H1 (cell line): ENCODE measurements around the gene AP3D1. TPM values are rescaled to one million over a fixed set of nuclear protein-coding genes. Genes with fewer than 3 reads are reported as not detected.
A peak's percentile ranks its signal among the peaks of the same experiment; 100 is the strongest.

ENCODE experiments used
- CTCF ChIA-PET: fragments of 300-600 bp; sonication (Branson Sonifier 250); formaldehyde crosslinking; loops from one replicate; lab custom pipeline; 2021; ENCODE audit not compliant: partially characterized antibody; lab: Charles Lee
- POLR2A ChIA-PET: fragments of 300-600 bp; sonication (Branson Sonifier 250); formaldehyde crosslinking; loops from one replicate; lab custom pipeline; 2021; ENCODE audit warnings: inconsistent platforms; ENCODE audit not compliant: partially characterized antibody; lab: Charles Lee
- DNase-seq, 2 experiments: peaks; one replicate each; pipeline versions ENCODE4 v3.0.0 to v3.0.0-alpha.2; 2010 to 2022; ENCODE audit warnings: low spot score in 2 of 2, low read depth in 1 of 2, mixed read lengths in 1 of 2
- FAIRE-seq: peaks from 2 replicates; lab custom pipeline; 2011; peaks lifted over from hg19 to GRCh38; lab: Jason Lieb, UNC
- H2AFZ ChIP-seq: 2 replicates; pipeline ENCODE4 v1.8.1; 2012; ENCODE audit warnings: low read length, inconsistent platforms
- H2AK5ac ChIP-seq: 2 replicates; pipeline ENCODE4 v1.6.1; 2013; ENCODE audit warnings: low read depth, low read length
- H2BK120ac ChIP-seq: replicated peaks from 2 replicates; pipeline ENCODE3; 2013; ENCODE audit warnings: low read depth, low read length, inconsistent platforms
- H2BK12ac ChIP-seq: 2 replicates; pipeline ENCODE4 v1.6.1; 2013; ENCODE audit warnings: low read depth, low read length
- H2BK15ac ChIP-seq: 2 replicates; pipeline ENCODE4 v1.6.1; 2013; ENCODE audit warnings: low read length
- H2BK20ac ChIP-seq: 2 replicates; pipeline ENCODE4 v1.6.1; 2013; ENCODE audit warnings: low read length
- H2BK5ac ChIP-seq: 2 replicates; pipeline ENCODE4 v1.6.1; 2013; ENCODE audit warnings: low read depth, low read length
- H3K14ac ChIP-seq: 2 replicates; pipeline ENCODE4 v1.6.1; 2013; ENCODE audit warnings: inconsistent platforms; ENCODE audit not compliant: insufficient read length
- H3K18ac ChIP-seq: 2 replicates; pipeline ENCODE4 v1.6.1; 2013; ENCODE audit warnings: low read length; ENCODE audit errors: extremely low read depth
- H3K23ac ChIP-seq: 2 replicates; pipeline ENCODE4 v1.6.1; 2013; ENCODE audit warnings: inconsistent platforms; ENCODE audit not compliant: insufficient read length
- H3K23me2 ChIP-seq: 2 replicates; pipeline ENCODE4 v1.6.1; 2013; ENCODE audit warnings: low read depth, low read length
- H3K27ac ChIP-seq: 2 replicates; pipeline ENCODE4 v1.6.1; 2011; ENCODE audit warnings: low read depth, low read length, inconsistent platforms
- H3K27me3 ChIP-seq, 4 experiments: replicated peaks in 1 of 4; 1 replicate in 1 of 4; 2 replicates in 3 of 4; pipeline versions ENCODE4 v1.6.1 to v1.8.1; 2011 to 2013; ENCODE audit warnings: low read length in 3 of 4, mild to moderate bottlenecking in 3 of 4, inconsistent platforms in 2 of 4, mixed read lengths in 2 of 4, moderate library complexity in 1 of 4; ENCODE audit not compliant: control insufficient read depth in 3 of 4, insufficient read depth in 3 of 4; ENCODE audit errors: extremely low read depth in 1 of 4
- H3K36me3 ChIP-seq, 4 experiments: 2 replicates each; pipeline versions ENCODE4 v1.6.1 to v1.8.1; 2011 to 2013; ENCODE audit warnings: mild to moderate bottlenecking in 4 of 4, low read length in 3 of 4, moderate library complexity in 2 of 4, control low read depth in 1 of 4, inconsistent platforms in 1 of 4; ENCODE audit not compliant: insufficient read depth in 4 of 4, control insufficient read depth in 2 of 4
- H3K4ac ChIP-seq: replicated peaks from 2 replicates; pipeline ENCODE3; 2013; ENCODE audit warnings: low read length, low read depth, mixed read lengths, inconsistent platforms; ENCODE audit not compliant: insufficient read length
- H3K4me1 ChIP-seq, 4 experiments: replicated peaks in 1 of 4; 1 replicate in 1 of 4; 2 replicates in 3 of 4; pipeline versions ENCODE4 v1.6.1 to v1.8.1; 2011 to 2013; ENCODE audit warnings: low read length in 3 of 4, inconsistent platforms in 2 of 4, mixed read lengths in 1 of 4; ENCODE audit not compliant: insufficient read depth in 4 of 4, control insufficient read depth in 3 of 4
- H3K4me2 ChIP-seq, 2 experiments: 2 replicates each; pipeline versions ENCODE4 v1.6.1 to v1.8.1; 2011 to 2013; ENCODE audit warnings: low read depth in 2 of 2, low read length in 2 of 2, control low read depth in 1 of 2, inconsistent platforms in 1 of 2, mild to moderate bottlenecking in 1 of 2; ENCODE audit not compliant: insufficient read depth in 1 of 2
- H3K4me3 ChIP-seq, 4 experiments: fragments of 200-600, 300-600 bp in 1 of 4; sonication (generic), shearing (Covaris generic), sonication (Bioruptor Twin) in 1 of 4; 2 replicates each; pipeline versions ENCODE4 v1.5.1 to v1.8.1; 2011 to 2016; ENCODE audit warnings: low read length in 4 of 4, low read depth in 3 of 4, control low read depth in 2 of 4, inconsistent platforms in 2 of 4, mild to moderate bottlenecking in 2 of 4, mixed read lengths in 1 of 4, moderate library complexity in 1 of 4; ENCODE audit not compliant: insufficient read depth in 2 of 4; ENCODE audit errors: extremely low read depth in 1 of 4
- H3K56ac ChIP-seq: replicated peaks from 2 replicates; pipeline ENCODE3; 2013; ENCODE audit warnings: low read depth, mild to moderate bottlenecking, mixed read lengths, low read length, inconsistent platforms; ENCODE audit not compliant: insufficient read length
- H3K79me1 ChIP-seq: 2 replicates; pipeline ENCODE4 v1.6.1; 2013; ENCODE audit warnings: low read depth, low read length, control low read depth
- H3K79me2 ChIP-seq, 2 experiments: 2 replicates each; pipeline versions ENCODE4 v1.6.1 to v1.8.1; 2012 to 2013; ENCODE audit warnings: low read length in 2 of 2, mild to moderate bottlenecking in 2 of 2, inconsistent platforms in 1 of 2; ENCODE audit not compliant: insufficient read depth in 2 of 2, control insufficient read depth in 1 of 2
- H3K9ac ChIP-seq, 4 experiments: replicated peaks in 1 of 4; 1 replicate in 1 of 4; 2 replicates in 3 of 4; pipeline versions ENCODE4 v1.6.1 to v1.8.1; 2011 to 2013; ENCODE audit warnings: low read depth in 3 of 4, low read length in 3 of 4, control low read depth in 2 of 4, mild to moderate bottlenecking in 2 of 4, moderate library complexity in 2 of 4, inconsistent platforms in 1 of 4; ENCODE audit errors: extremely low read depth in 1 of 4
- H3K9me3 ChIP-seq, 2 experiments: 2 replicates each; pipeline versions ENCODE4 v1.6.1 to v1.8.1; 2012 to 2013; ENCODE audit warnings: mild to moderate bottlenecking in 2 of 2, moderate library complexity in 2 of 2, control low read depth in 1 of 2, inconsistent platforms in 1 of 2, low read depth in 1 of 2, low read length in 1 of 2, mixed read lengths in 1 of 2; ENCODE audit not compliant: insufficient read depth in 2 of 2
- H4K20me1 ChIP-seq, 2 experiments: replicated peaks in 1 of 2; 2 replicates each; pipeline versions ENCODE3 to v1.8.1; 2011 to 2013; ENCODE audit warnings: inconsistent platforms in 2 of 2, low read length in 2 of 2, mild to moderate bottlenecking in 1 of 2; ENCODE audit not compliant: insufficient read depth in 2 of 2, control insufficient read depth in 1 of 2
- H4K5ac ChIP-seq: 2 replicates; pipeline ENCODE4 v1.6.1; 2013; ENCODE audit warnings: low read length, low read depth, mixed read lengths, inconsistent platforms; ENCODE audit not compliant: insufficient read length
- H4K8ac ChIP-seq: 2 replicates; pipeline ENCODE4 v1.8.0; 2013; ENCODE audit warnings: mild to moderate bottlenecking, moderate library complexity, low read length, inconsistent platforms; ENCODE audit not compliant: insufficient read depth; ENCODE audit errors: extremely low read depth
- H4K91ac ChIP-seq: replicated peaks from 2 replicates; pipeline ENCODE3; 2013; ENCODE audit warnings: low read length, mixed read lengths, inconsistent platforms; ENCODE audit not compliant: insufficient read length
- BRCA1 ChIP-seq: IDR thresholded peaks from 2 replicates; pipeline ENCODE4 v1.6.1; 2012; ENCODE audit warnings: low read depth, low read length, improper control_type of control experiment
- CTCF ChIP-seq, 3 experiments: IDR thresholded peaks; 1 replicate in 2 of 3; 2 replicates in 1 of 3; pipeline versions ENCODE4 v1.5.1 to v1.6.1; 2011; ENCODE audit warnings: low read length in 3 of 3, mild to moderate bottlenecking in 3 of 3, inconsistent platforms in 2 of 3, low read depth in 1 of 3, moderate library complexity in 1 of 3; ENCODE audit not compliant: insufficient read depth in 1 of 3; ENCODE audit errors: control extremely low read depth in 1 of 3
- GABPA ChIP-seq: IDR thresholded peaks from 2 replicates; pipeline ENCODE4 v1.6.1; 2011; ENCODE audit warnings: mild to moderate bottlenecking, low read length, moderate library complexity, borderline replicate concordance; ENCODE audit not compliant: insufficient read depth
- YY1 ChIP-seq: IDR thresholded peaks from 2 replicates; pipeline ENCODE4 v1.6.1; 2011; ENCODE audit warnings: low read depth, mild to moderate bottlenecking, low read length
- WGBS, 2 experiments: shearing (Covaris generic) in 1 of 2; methylation state at CpG; one replicate each; pipeline versions ENCODE4 v1.1.6 to v1.1.7; 2013 to 2015; ENCODE audit warnings: low lambda C conversion rate in 2 of 2, mixed read lengths in 2 of 2, inconsistent platforms in 1 of 2, low coverage in 1 of 2, missing lambda C conversion rate in 1 of 2; ENCODE audit not compliant: insufficient replicate concordance in 2 of 2, insufficient coverage in 1 of 2, insufficient read length in 1 of 2; ENCODE audit errors: extremely low coverage in 1 of 2, missing lambda C conversion rate in 1 of 2; 5-methylcytosine and 5-hydroxymethylcytosine counted together
- polyA plus RNA-seq, 7 experiments: library from polyadenylated mRNA; depleted of rRNA in 3 of 7; stranded (reverse) in 5 of 7; unstranded in 2 of 7; fragments of >200 nt in 5 of 7; fragments of 200-250 nt in 2 of 7; gene quantifications; 1 replicate in 5 of 7; 2 replicates in 1 of 7; 4 replicates in 1 of 7; pipeline versions ENCODE4 v1.2.1 to v1.2.3, GENCODE V29; 2011 to 2013; ENCODE audit warnings: missing spikeins in 2 of 7, mixed read lengths in 2 of 7
- total RNA-seq: library from RNA; stranded (reverse); fragmentation: NEBNext Ultra II Directional; extraction: Animal tissue kit (Norgen Biotek cat#: 25700); gene quantifications from 2 replicates; pipeline ENCODE4 v1.2.1, GENCODE V29; 2021

Gene AP3D1
- total and polyA plus RNA-seq, 2 of the 8 experiments (the other 6 are each of a cell fraction or from before 2014, with no cell fraction given): 161 to 174 TPM

- POLR2A ChIA-PET: interaction anchor here (0.9 to 1.0 kb wide), 4 partner anchors 14 to 82 kb away, joined by 3 to 5 read pairs (median 4); partner anchors contain the start of gene PLEKHJ1
- H3K27ac ChIP-seq: 0 out of 2 replicates have a peak overlapping the region, but pooled peaks have one; percentile 4
- no peak overlapping the region for H4K5ac ChIP-seq
- no peak overlapping the region for H2AFZ ChIP-seq
- H3K79me2 ChIP-seq: peaks cover 36 to 97% of the 10 kb centered on the region in 2 experiments
- H3K18ac ChIP-seq: no peak overlapping the region
- FAIRE-seq (no peak), DNase-seq (peak in 1 of 2 experiments; percentile 63)
- no peaks in the 10 kb centered on the region for H3K27me3 ChIP-seq
- 85% methylated on average over 27 of the region's 27 CpGs; no CpG with 5 or more reads in 1 of the 2 experiments for WGBS, 2 experiments
- H4K20me1 ChIP-seq: peaks cover 30 to 31% of the 10 kb centered on the region in 2 experiments
- peaks cover 19% of the 10 kb centered on the region for H3K79me1 ChIP-seq
- H3K23me2 ChIP-seq: no peaks in the 10 kb centered on the region
- 0 out of 2 replicates have a peak overlapping the region, but pooled peaks have one; percentile 12 for H2BK5ac ChIP-seq
- TF ChIP-seq CTCF (IDR thresholded peaks at IDR 0.05; ENCODE audit: control extremely low read depth in 1 of 3, insufficient read depth in 1 of 3, low read depth in 1 of 3, low read length in 3 of 3) (peak; percentile 15 to 40 (median 24); a peak in 3 of 4 replicates), YY1 (0 out of 2 replicates have a peak, but pooled peaks have one; percentile 13), GABPA (peak; percentile 57; the same call in 1 of the 2 replicates), BRCA1 (no peak)
- H3K23ac ChIP-seq: no peak overlapping the region
- H3K9ac ChIP-seq: no peak overlapping the region; a peak in 1 of 7 replicates
- no peak overlapping the region for H2AK5ac ChIP-seq
- H2BK15ac ChIP-seq: no peak overlapping the region
- CTCF ChIA-PET: interaction anchor here (0.7 to 4.3 kb wide), 9 partner anchors 11 to 180 kb away, joined by 3 to 32 read pairs (median 5); partner anchors contain the start of gene AP3D1
- H3K4me3 ChIP-seq: no peak overlapping the region
- H4K91ac ChIP-seq: no peak overlapping the region
- H3K4ac ChIP-seq: no peak overlapping the region
- no peak overlapping the region for H2BK12ac ChIP-seq
- H3K14ac ChIP-seq: no peak overlapping the region
- no peak overlapping the region for H3K4me2 ChIP-seq
- no peak overlapping the region for H2BK120ac ChIP-seq
- no peak overlapping the region; the same call in 1 of the 2 replicates for H4K8ac ChIP-seq
- no peak overlapping the region for H3K56ac ChIP-seq
- no peaks in the 10 kb centered on the region for H3K9me3 ChIP-seq
- peaks cover 3 to 24% (median 9%) of the 10 kb centered on the region in 4 experiments for H3K4me1 ChIP-seq
- no peaks in the 10 kb centered on the region for H3K36me3 ChIP-seq
- H2BK20ac ChIP-seq: no peak overlapping the region
Observed at GRCh38 chr19:2171349-2172145, 20.2 kb upstream of the AP3D1 start.
